ENCODE data around the gene SMAD1. TPM values are rescaled to one million over a fixed set of nuclear protein-coding genes. Genes with fewer than 3 reads are reported as not detected.

The SMAD1 gene
- total RNA-seq, 1 experiment from 2014 or later, result 21.1 TPM

- H3K79me2 ChIP-seq (ENCODE audit: insufficient read depth, low read length), result no peaks in the 10 kb centered on the region
- no peak overlapping the region for H3K9ac ChIP-seq (ENCODE audit: extremely low read depth, insufficient read length, low read length)
- H3K9me3 ChIP-seq (ENCODE audit: control insufficient read depth, low read depth, low read length), result no peaks in the 10 kb centered on the region
- TF ChIP-seq CTCF (conservative IDR thresholded peaks at IDR 0.05), result no peak
- no peak overlapping the region for H4K91ac ChIP-seq (ENCODE audit: insufficient read length, low read depth, low read length)
- no peak overlapping the region for H3K27ac ChIP-seq (ENCODE audit: insufficient read length, low read depth, low read length)
- no peak overlapping the region for H2AK5ac ChIP-seq (ENCODE audit: insufficient read length, low read length)
- no peak overlapping the region for H3K27ac Mint-ChIP-seq
- WGBS (ENCODE audit: extremely low coverage, insufficient read length, low lambda C conversion rate), result no CpG with 5 or more reads among the region's 2 CpGs
- no peak overlapping the region for H2BK12ac ChIP-seq (ENCODE audit: insufficient read length, low read depth, low read length)
- H3K56ac ChIP-seq (ENCODE audit: insufficient read length, low read depth, low read length), result no peak overlapping the region
- no peaks in the 10 kb centered on the region; a peak in 1 of 7 replicates for H3K36me3 Mint-ChIP-seq (ENCODE audit: insufficient read depth in 1 of 3, low read depth in 3 of 3)
- H3K27me3 Mint-ChIP-seq (ENCODE audit: low read depth), result no peaks in the 10 kb centered on the region
- no peaks in the 10 kb centered on the region for H3K23me2 ChIP-seq (ENCODE audit: insufficient read length, low read depth, low read length, poor library complexity, severe bottlenecking)
- no peak overlapping the region for H3K4me3 Mint-ChIP-seq
- H2BK120ac ChIP-seq (ENCODE audit: low read depth, low read length, poor library complexity, severe bottlenecking), result no peak overlapping the region
- H3K9me3 Mint-ChIP-seq, result no peaks in the 10 kb centered on the region
- no peaks in the 10 kb centered on the region for H3K79me1 ChIP-seq (ENCODE audit: insufficient read depth, low read depth, low read length, poor library complexity, severe bottlenecking)
- H3K4ac ChIP-seq (ENCODE audit: low read depth, low read length), result no peak overlapping the region
- no peak overlapping the region for H2BK15ac ChIP-seq (ENCODE audit: low read depth, low read length)
- no peak overlapping the region for H3K4me2 ChIP-seq (ENCODE audit: insufficient read depth, insufficient read length, low read length)
- H3K18ac ChIP-seq (ENCODE audit: insufficient read length, low read depth, low read length), result no peak overlapping the region
- no peak overlapping the region for H2BK20ac ChIP-seq (ENCODE audit: low read depth, low read length, poor library complexity, severe bottlenecking)
- no peak overlapping the region for H4K5ac ChIP-seq (ENCODE audit: insufficient read length, low read depth, low read length)
- no peak for DNase-seq
- no peaks in the 10 kb centered on the region for H4K20me1 ChIP-seq (ENCODE audit: control insufficient read depth, insufficient read depth, insufficient read length)
- no peak overlapping the region for H4K8ac ChIP-seq (replicated peaks; ENCODE audit: insufficient read length, low read depth, low read length)
- no peaks in the 10 kb centered on the region for H3K4me1 ChIP-seq (ENCODE audit: insufficient read depth, low read length)
- H2BK5ac ChIP-seq (ENCODE audit: insufficient read length, low read length), result no peak overlapping the region
- H3T11ph ChIP-seq (ENCODE audit: low read length), result no peak overlapping the region
- no peak overlapping the region for H3K23ac ChIP-seq (ENCODE audit: insufficient read length, low read depth, low read length)
- H2AFZ ChIP-seq (ENCODE audit: low read length), result no peak overlapping the region
- no peak overlapping the region for H3K14ac ChIP-seq (ENCODE audit: insufficient read depth, low read length)
- peaks cover 23 to 24% of the 10 kb centered on the region in 2 experiments for H3K4me1 Mint-ChIP-seq
- H3K27me3 ChIP-seq (ENCODE audit: insufficient read depth, low read length), result no peaks in the 10 kb centered on the region
Observed at GRCh38 chr4:145530189-145530588, 48.5 kb downstream of the SMAD1 start.
